GM18867 (cell line): ENCODE results near the gene HSPA6.
"Not testable (repeated sequence)": the region's sequence is repeated elsewhere in the genome, so short reads cannot be mapped to it uniquely, and the experiment has no call there.

Source experiments
- ATAC-seq: cut with Tn5 transposase; IDR thresholded peaks from one replicate; pipeline ENCODE4 v1.9.1; 2021; ENCODE audit warnings: mild to moderate bottlenecking, moderate library complexity; ENCODE audit not compliant: unreplicated experiment

Gene HSPA6

DNA sequence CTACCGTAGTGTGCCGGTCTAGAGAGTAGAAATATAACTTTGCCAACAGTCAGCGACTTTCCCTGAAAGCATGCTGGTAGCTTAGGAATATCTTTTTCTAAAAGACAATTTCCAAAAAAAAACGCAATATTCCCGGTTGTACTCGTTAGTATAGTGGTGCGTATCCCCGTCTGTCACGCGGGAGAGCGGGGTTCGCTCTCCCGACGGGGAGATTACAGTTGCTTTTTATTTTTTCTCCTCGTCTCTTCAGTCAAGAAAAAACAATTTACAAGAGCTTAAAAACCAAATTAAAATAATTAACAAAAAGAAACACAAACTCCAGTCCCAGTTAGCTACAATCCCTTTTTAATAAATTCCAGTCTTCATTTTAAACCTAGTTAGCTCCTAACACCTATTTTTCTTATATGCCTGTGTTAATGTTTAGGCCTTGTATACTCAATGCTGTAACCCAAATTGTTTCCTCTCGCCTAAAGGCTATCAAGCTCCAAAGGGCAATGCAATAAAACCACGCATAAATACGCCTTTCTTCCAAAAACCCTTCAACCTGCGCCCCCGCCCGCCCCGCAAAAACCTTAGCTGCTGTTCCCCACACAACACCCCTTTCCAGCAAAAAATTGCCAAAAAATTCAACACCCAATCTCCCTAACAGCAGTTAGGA lies 7.8 kb downstream of the HSPA6 start:
- ATAC-seq: no peak

GRCh38 chr1:161532644-161533567 lies 8.6 kb downstream of the HSPA6 start:
- not testable (repeated sequence) for ATAC-seq

GRCh38 chr1:161537068-161537669 lies 12.8 kb downstream of the HSPA6 start:
- ATAC-seq: not testable (repeated sequence)

- not testable (repeated sequence) for ATAC-seq
These were observed 14.7 kb downstream of the HSPA6 start for GRCh38 chr1:161538925-161539479.

- ATAC-seq: peak; percentile 52
These were observed 15.6 kb downstream of the HSPA6 start for GRCh38 chr1:161539731-161540569.

- not testable (repeated sequence) for ATAC-seq
These were observed 16.2 kb downstream of the HSPA6 start for GRCh38 chr1:161540570-161540960.

GRCh38 chr1:161542091-161542559 lies 17.8 kb downstream of the HSPA6 start:
- ATAC-seq: peak; percentile 69

GRCh38 chr1:161543125-161543524 lies 18.8 kb downstream of the HSPA6 start:
- ATAC-seq: not testable (repeated sequence)

GRCh38 chr1:161545005-161545731 lies 20.8 kb downstream of the HSPA6 start:
- ATAC-seq: not testable (repeated sequence)

GRCh38 chr1:161547995-161548741 lies 23.8 kb downstream of the HSPA6 start:
- not testable (repeated sequence) for ATAC-seq

DNA sequence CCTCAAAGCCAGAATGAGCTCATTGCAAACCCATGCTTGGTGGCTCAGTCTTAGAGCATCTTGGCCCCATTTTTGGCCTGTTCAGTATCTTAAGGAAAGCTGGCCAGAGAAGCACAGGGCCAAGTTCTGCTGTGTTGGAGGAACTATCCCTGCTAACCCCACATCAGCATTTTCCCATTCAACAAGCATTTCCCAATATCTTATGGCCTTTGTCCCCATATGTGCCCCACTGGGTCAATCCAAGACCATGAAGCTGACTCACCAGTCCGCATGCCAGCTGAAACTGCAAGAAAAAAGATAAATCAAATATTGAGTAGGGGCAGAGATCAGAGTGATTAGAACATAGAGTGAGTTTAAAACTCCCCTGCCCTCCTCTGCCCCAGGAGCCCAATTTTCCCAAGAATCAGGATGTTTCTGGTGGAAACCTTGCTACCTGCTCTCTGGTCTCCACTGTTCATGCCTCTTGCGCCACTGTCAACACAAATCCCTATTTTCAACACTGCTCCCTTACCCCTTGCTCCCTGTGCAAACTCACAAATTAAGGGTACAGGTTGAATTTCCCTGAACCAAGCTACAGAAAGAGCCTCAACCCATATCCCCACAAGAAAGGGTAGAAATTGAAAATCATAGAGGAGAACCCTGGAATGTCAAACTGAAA lies 24.5 kb downstream of the HSPA6 start:
- ATAC-seq: not testable (repeated sequence)

DNA sequence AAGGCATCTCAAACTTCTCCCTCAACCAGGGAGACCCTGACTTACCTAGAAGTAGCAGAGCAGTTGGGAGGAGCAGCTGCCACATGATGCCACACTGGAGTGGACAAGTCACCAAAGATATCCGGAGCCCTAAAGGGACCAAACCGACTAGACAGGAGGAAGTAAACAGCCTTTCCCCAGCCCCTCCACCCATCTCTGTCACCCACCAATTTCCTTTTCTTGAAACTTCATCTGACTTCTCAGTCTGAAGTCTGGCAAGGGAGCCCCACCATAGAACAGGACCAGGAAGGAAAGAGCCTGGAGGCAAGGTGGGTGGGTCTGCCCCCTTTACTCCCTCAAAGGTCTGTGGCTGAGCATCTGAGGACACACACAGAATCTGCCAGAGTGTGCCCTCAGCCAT lies 25.3 kb downstream of the HSPA6 start, which contains the start of gene FCGR3A:
Gene FCGR3A, minus strand, starts transcription at position 167 of the 400 bp plus-strand sequence. Its CDS starts 82 bp downstream, at position 85.
- no peak for ATAC-seq

- not testable (repeated sequence) for ATAC-seq
These were observed 26.6 kb downstream of the HSPA6 start for GRCh38 chr1:161550942-161551341.

DNA sequence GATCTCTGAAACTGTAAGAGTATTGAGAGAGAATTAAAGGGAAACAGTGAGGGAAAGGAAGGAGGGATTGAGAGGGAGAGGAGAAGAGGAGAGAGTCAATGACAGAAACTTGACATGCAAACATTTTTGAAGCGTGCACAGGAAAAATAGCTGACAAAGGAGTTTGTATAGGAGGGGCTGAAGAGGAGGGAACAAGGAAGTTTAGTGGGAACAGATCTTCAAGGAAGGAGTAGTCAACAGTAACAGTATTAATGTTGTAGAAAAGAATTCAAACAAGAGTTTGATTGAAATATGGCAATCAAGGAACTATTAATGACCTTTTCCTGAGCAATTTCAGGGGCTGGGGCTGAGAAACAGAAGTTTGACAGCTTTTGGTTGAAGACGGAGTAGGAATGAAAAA lies 29.3 kb downstream of the HSPA6 start:
- not testable (repeated sequence) for ATAC-seq

GRCh38 chr1:161554340-161554739 lies 30.0 kb downstream of the HSPA6 start:
- ATAC-seq: not testable (repeated sequence)

- not testable (repeated sequence) for ATAC-seq
These were observed 30.6 kb downstream of the HSPA6 start for GRCh38 chr1:161554815-161555417.

DNA sequence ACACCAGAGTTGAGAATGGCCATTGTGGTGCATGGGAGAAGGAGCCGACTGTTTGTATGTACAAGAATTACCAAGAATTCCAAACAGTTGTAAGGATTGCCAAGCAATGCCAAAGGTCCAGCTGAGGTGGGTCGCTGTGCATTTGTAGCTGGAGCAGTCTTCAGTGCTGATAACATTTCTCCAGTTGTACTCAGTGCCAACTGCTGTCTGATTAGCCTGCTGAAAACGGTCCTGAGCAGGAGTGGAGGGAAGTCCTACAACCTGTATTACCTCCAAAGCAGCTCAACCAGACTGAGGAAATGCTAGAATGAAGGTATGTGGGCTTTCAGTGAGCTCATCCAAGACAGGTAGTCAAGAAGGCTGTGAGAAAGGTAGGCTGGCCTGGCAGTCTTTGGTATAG lies 31.8 kb downstream of the HSPA6 start:
- ATAC-seq: not testable (repeated sequence)

GRCh38 chr1:161556990-161557389 lies 32.6 kb downstream of the HSPA6 start:
- ATAC-seq: not testable (repeated sequence)
